Spleen (tissue), 7 donors: Measurements from ENCODE around the gene AFF4.

ENCODE experiments used
- POLR2A ChIP-seq, 3 donors: fragments of 450-650 bp; IDR thresholded peaks; one replicate each; pipeline ENCODE4 v1.5.1; 2017; ENCODE audit warnings: antibody characterized with exemption in 3 of 3, mild to moderate bottlenecking in 1 of 3
- POLR2AphosphoS5 ChIP-seq, 3 donors: sonication (generic); formaldehyde crosslinking; IDR thresholded peaks; one replicate each; pipeline ENCODE4 v1.5.1; 2017; ENCODE audit warnings: antibody characterized with exemption in 3 of 3
- TF ChIP-seq, protein P1 (sequence below), 11 experiments: fragments of 200-600 bp in 7 of 11; fragments of 450-650 bp in 4 of 11; sonication (generic) in 4 of 11; IDR thresholded peaks in 8 of 11; conservative IDR thresholded peaks in 3 of 11; 1 replicate in 7 of 11; 2 replicates in 4 of 11; pipeline versions ENCODE4 v1.4.0 to v1.8.0; 2016 to 2021; ENCODE audit warnings: antibody characterized with exemption in 11 of 11, inconsistent platforms in 4 of 11, mild to moderate bottlenecking in 1 of 11
- donor health status: DM: no; HTN: no; CAD: no; lungs with moderate emphysema.
- donor health status: DM: no; HTN: no; CAD: no.
- donor health status: DM: no; HTN: no; CAD: no.

DNA sequence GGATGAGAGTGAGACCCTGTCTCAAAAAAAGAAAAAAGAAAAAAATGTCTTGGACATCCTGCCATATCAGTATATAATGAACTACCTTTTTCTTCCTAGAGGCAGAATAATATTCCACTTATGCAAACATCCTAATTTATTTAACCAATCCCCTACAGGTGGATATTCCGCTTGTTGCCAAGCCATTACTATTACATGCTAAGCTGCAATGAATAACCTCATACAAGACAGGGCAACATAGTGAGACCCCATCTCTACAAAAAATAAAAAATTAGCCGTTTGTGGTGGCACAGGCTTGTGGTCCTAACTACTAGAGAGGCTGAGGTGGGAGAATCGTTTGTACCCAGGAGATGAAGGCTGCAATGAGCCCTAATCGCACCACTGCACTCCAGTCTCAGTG lies 1.7 kb upstream of the AFF4 start:
- TF ChIP-seq, protein P1, sequence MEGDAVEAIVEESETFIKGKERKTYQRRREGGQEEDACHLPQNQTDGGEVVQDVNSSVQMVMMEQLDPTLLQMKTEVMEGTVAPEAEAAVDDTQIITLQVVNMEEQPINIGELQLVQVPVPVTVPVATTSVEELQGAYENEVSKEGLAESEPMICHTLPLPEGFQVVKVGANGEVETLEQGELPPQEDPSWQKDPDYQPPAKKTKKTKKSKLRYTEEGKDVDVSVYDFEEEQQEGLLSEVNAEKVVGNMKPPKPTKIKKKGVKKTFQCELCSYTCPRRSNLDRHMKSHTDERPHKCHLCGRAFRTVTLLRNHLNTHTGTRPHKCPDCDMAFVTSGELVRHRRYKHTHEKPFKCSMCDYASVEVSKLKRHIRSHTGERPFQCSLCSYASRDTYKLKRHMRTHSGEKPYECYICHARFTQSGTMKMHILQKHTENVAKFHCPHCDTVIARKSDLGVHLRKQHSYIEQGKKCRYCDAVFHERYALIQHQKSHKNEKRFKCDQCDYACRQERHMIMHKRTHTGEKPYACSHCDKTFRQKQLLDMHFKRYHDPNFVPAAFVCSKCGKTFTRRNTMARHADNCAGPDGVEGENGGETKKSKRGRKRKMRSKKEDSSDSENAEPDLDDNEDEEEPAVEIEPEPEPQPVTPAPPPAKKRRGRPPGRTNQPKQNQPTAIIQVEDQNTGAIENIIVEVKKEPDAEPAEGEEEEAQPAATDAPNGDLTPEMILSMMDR (IDR thresholded peaks at IDR 0.05 in 8 of 11, conservative IDR thresholded peaks at IDR 0.05 in 3 of 11): no peak
- TF ChIP-seq POLR2A (IDR thresholded peaks at IDR 0.05): no peak
- no peak for TF ChIP-seq POLR2AphosphoS5 (IDR thresholded peaks at IDR 0.05)
